Prostate gland (tissue), 2 donors: ENCODE results near the gene MCHR2.

Source experiments
- CTCF ChIP-seq, 4 experiments: fragments of 200-600 bp in 2 of 4; fragments of 450-650 bp in 2 of 4; sonication (generic) in 2 of 4; IDR thresholded peaks; 1 replicate in 3 of 4; 2 replicates in 1 of 4; pipeline ENCODE4 v1.5.1; 2016 to 2019; ENCODE audit warnings: antibody characterized with exemption in 4 of 4, mild to moderate bottlenecking in 2 of 4, moderate library complexity in 2 of 4
- POLR2A ChIP-seq: fragments of 450-650 bp; IDR thresholded peaks from one replicate; pipeline ENCODE4 v1.6.1; 2016; ENCODE audit warnings: antibody characterized with exemption, mild to moderate bottlenecking

GRCh38 chr6:99901596-99902384 is 92.2 kb downstream of the MCHR2 start:
- TF ChIP-seq CTCF (IDR thresholded peaks at IDR 0.05) (no peak), POLR2A (no peak)
